Measurements from ENCODE around the gene OXGR1.

The OXGR1 gene

GRCh38 chr13:97017322-97017721, 23.0 kb upstream of the OXGR1 start:
- TF ChIP-seq ZNF274 (IDR thresholded peaks at IDR 0.05; ENCODE audit: low read depth, low read length) = no peak

DNA sequence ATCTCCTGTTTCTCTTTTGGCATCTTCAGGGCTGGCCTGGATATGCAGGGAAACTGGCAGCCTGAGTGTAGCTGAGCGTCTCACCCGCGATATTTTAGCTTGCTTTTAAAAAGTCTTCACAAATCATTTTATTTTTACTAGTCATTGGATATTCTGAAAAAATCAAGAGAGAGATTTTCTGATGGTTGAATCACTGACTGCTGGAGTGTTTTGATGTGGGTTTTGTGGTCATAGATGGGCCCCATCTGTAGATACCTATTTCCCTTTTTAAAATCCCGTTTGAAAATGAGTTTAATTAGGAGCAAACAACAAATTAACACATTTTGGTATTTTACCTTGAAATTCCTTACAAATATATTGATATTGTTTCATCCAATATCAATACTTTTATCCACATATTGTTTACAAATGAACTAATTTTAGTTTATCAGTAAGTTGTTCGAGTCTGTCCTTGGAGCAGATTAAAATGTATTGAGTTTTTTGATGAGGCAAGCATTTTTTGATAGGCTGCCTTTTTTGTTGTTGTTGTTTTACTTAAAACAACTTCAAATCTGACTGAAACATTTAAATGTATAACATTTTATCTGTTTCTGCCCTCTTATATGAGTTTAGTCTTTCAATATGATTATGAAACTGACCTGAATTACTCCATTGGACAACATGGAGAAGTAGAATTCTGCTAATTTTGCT, 21.5 kb upstream of the OXGR1 start:
- H3K4me3 ChIP-seq (ENCODE audit: low read length) = no peak overlapping the region
- TF ChIP-seq ZNF274 (IDR thresholded peaks at IDR 0.05; ENCODE audit: low read depth, low read length) = no peak

More at GRCh38 chr13:97017322-97017721, 23.0 kb upstream of the OXGR1 start:
- no peak overlapping the region for H3K4me3 ChIP-seq (ENCODE audit: low read length)

- no peak for TF ChIP-seq ZNF274 (IDR thresholded peaks at IDR 0.05; ENCODE audit: low read depth, low read length)
- H3K4me3 ChIP-seq (ENCODE audit: low read length) = no peak overlapping the region
Observed at GRCh38 chr13:97012251-97013048, 18.2 kb upstream of the OXGR1 start.

GRCh38 chr13:97011446-97012131, 17.3 kb upstream of the OXGR1 start:
- H3K4me3 ChIP-seq (ENCODE audit: low read length) = no peak overlapping the region
- TF ChIP-seq ZNF274 (IDR thresholded peaks at IDR 0.05; ENCODE audit: low read depth, low read length) = no peak

DNA sequence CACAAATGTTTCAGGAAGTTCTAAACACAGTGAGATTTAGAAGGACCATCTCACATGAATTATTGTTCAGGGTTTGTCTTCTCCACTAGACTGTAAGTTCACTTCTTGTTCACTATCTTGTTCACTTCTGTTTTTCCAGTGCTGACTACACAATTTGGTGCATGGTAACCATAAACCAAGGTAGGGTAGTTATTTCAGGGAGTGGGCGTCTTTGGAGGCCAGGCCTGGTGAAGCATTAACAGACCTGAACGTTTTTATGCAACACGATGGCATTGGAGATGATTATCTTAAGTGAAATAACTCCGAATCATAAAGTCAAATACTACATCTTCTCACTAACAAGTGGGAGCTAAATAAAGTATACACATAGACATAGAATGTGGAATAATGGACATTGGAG, 14.4 kb upstream of the OXGR1 start:
- no peak for TF ChIP-seq ZNF274 (IDR thresholded peaks at IDR 0.05; ENCODE audit: low read depth, low read length)
- H3K4me3 ChIP-seq (ENCODE audit: low read length) = no peak overlapping the region

GRCh38 chr13:97005625-97006262, 11.5 kb upstream of the OXGR1 start:
- H3K4me3 ChIP-seq (ENCODE audit: low read length) = no peak overlapping the region

GRCh38 chr13:97004886-97005285, 10.6 kb upstream of the OXGR1 start:
- no peak overlapping the region for H3K4me3 ChIP-seq (ENCODE audit: low read length)
- TF ChIP-seq ZNF274 (IDR thresholded peaks at IDR 0.05; ENCODE audit: low read depth, low read length) = no peak

More at GRCh38 chr13:97005625-97006262, 11.5 kb upstream of the OXGR1 start:
- no peak for TF ChIP-seq ZNF274 (IDR thresholded peaks at IDR 0.05; ENCODE audit: low read depth, low read length)

DNA sequence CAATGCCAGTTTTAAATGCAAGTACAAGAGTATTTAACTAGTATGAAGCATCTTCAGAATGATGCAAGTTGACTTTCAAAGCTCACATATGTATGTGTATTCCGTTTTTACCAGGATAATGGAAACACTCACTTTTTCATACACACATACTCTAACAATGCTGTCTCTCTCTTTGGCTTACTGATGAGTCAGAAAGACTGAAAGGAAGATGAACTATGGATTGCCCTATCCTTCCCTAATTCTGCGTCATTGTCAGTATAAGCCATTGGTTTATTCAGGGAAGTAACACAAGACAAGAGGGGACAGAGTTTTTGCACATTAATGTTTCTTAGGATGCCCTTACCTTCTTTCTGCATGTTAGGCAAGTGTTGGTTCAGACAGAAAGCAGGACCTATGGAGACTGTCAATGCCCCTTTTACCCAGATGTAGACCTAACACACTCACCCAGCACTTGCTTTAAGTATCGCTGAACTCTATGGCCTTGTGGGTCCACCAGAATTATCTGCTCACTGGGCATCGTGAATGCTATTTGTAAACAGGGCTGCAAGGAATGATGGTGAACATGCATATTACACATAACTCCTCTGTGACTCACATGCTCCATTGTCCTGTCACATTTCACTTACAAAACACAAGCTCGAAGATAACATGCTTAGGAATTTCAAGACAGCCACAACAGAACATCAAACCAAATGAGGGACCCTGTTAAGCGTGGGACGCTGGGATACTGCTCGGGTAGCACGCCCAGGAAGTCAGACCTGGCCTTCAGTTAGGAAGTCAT, 10.0 kb upstream of the OXGR1 start:
- TF ChIP-seq ZNF274 (IDR thresholded peaks at IDR 0.05; ENCODE audit: low read depth, low read length) = no peak
- no peak overlapping the region for H3K4me3 ChIP-seq (ENCODE audit: low read length)

- H3K4me3 ChIP-seq (ENCODE audit: low read length) = no peak overlapping the region
- TF ChIP-seq ZNF274 (IDR thresholded peaks at IDR 0.05; ENCODE audit: low read depth, low read length) = no peak
Observed at GRCh38 chr13:97003071-97003470, 8.8 kb upstream of the OXGR1 start.

- no peak for TF ChIP-seq ZNF274 (IDR thresholded peaks at IDR 0.05; ENCODE audit: low read depth, low read length)
- H3K4me3 ChIP-seq (ENCODE audit: low read length) = no peak overlapping the region
Observed at GRCh38 chr13:97002581-97002980, 8.3 kb upstream of the OXGR1 start.

- TF ChIP-seq ZNF274 (IDR thresholded peaks at IDR 0.05; ENCODE audit: low read depth, low read length) = no peak
- H3K4me3 ChIP-seq (ENCODE audit: low read length) = no peak overlapping the region
Observed at GRCh38 chr13:97001636-97002035, 7.4 kb upstream of the OXGR1 start.

DNA sequence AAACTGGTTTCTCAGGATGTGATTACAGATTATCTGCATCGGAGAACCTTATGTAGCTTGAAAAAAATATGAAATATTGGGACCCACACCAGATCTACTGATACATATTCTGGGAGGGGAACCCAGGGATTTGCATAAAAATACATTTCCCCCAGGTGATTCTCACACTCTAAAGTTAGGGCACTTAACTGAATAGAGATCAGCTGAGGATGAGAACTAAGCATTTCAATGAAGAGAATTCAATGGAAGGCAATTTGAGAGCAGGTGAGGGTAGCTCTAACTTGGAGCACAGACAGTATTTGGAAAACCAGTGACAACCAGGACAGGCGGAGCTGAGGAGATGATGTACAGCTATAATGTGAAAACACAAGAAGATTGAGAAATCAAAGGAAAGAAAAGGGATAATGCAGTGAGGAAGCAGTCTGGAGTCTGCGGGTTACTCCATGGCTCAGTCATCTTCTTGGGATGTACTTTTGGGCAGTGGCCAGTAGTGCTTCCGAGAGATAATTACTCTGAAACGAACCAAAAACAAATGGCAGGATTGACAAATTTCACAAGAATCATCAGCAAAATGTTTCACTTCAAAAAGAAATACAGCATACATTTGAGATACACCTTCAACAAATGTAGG, 6.1 kb upstream of the OXGR1 start:
- no peak overlapping the region for H3K4me3 ChIP-seq (ENCODE audit: low read length)
- TF ChIP-seq ZNF274 (IDR thresholded peaks at IDR 0.05; ENCODE audit: low read depth, low read length) = no peak

DNA sequence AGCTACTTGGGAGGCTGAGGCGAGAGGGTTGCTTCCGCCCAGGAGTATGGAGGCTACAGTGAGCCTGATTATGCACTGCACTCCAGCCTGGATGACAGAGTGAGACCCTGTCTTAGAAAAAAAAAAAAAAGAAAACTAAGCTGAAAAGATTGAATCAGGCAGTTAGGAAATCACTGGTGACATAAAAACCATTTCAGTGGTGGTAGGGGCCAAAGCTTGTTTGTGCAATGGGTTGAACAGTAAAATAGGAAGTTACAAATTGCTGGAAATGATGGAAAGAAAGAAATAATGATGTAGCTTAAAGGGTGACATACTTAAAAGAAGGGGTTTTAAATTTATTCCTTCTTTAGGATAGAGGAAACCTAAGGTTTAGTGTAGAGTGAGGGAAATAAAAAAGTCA, 4.8 kb upstream of the OXGR1 start:
- no peak overlapping the region for H3K4me3 ChIP-seq (ENCODE audit: low read length)
- no peak for TF ChIP-seq ZNF274 (IDR thresholded peaks at IDR 0.05; ENCODE audit: low read depth, low read length)

All from GM08714 (cell line).